ENCODE results near the gene EFHD1.

The EFHD1 gene

GRCh38 chr2:232723027-232723426, 89.6 kb downstream of the EFHD1 start:
- ChIA-PET POLR2A (interaction anchor here (0.7 kb wide), 1 partner anchor 47 kb away, joined by 4 read pairs; no protein-coding TSS in a partner anchor), CTCF (interaction anchor here (1.1 to 1.3 kb wide), 2 partner anchors 10 to 18 kb away, joined by 3 to 4 read pairs; no protein-coding TSS in a partner anchor)
- DNase-seq (ENCODE audit: extremely low spot score), result no peak
- no peak for TF ChIP-seq CTCF (IDR thresholded peaks at IDR 0.05; ENCODE audit: control extremely low read depth, extremely low read depth, low read depth, missing control alignments)

GRCh38 chr2:232728785-232729184, 95.4 kb downstream of the EFHD1 start:
- TF ChIP-seq CTCF (IDR thresholded peaks at IDR 0.05; ENCODE audit: control extremely low read depth, extremely low read depth, low read depth, missing control alignments), result no peak
- CTCF ChIA-PET, result no interaction called here
- no peak for DNase-seq (ENCODE audit: extremely low spot score)
- POLR2A ChIA-PET, result no interaction called here

GRCh38 chr2:232731470-232731869, 98.1 kb downstream of the EFHD1 start:
- CTCF ChIA-PET, result interaction anchor here (1.1 to 2.0 kb wide), 2 partner anchors 15 to 45 kb away, joined by 3 to 6 read pairs; no protein-coding TSS in a partner anchor
- no peak for DNase-seq (ENCODE audit: extremely low spot score)
- no peak for TF ChIP-seq CTCF (IDR thresholded peaks at IDR 0.05; ENCODE audit: control extremely low read depth, extremely low read depth, low read depth, missing control alignments)
- POLR2A ChIA-PET, result no interaction called here

All from GM10248 (cell line).